Prostate gland (tissue), 2 donors: ENCODE data around the gene DNAJC16. TPM values are rescaled to one million over a fixed set of nuclear protein-coding genes. Genes with fewer than 3 reads are reported as not detected.
"Not testable (repeated sequence)": the region's sequence is repeated elsewhere in the genome, so short reads cannot be mapped to it uniquely, and the experiment has no call there.

Experiments
- DNase-seq: peaks from one replicate; pipeline ENCODE4 v3.0.0-alpha.2; 2019; ENCODE audit warnings: low spot score
- H3K27ac ChIP-seq, 2 donors: fragments of 200-600 bp; sonication (generic); 2 replicates each; pipeline ENCODE4 v1.5.1; 2017 to 2019
- H3K27me3 ChIP-seq: fragments of 200-600 bp; sonication (generic); replicated peaks from 2 replicates; pipeline ENCODE4 v1.5.1; 2019; ENCODE audit not compliant: insufficient read depth
- H3K36me3 ChIP-seq, 2 donors: fragments of 200-600 bp; sonication (generic); 1 replicate in 1 of 2; 2 replicates in 1 of 2; pipeline versions ENCODE4 v1.5.1 to v1.8.1; 2017 to 2019
- H3K4me1 ChIP-seq: fragments of 200-600 bp; sonication (generic); replicated peaks from 2 replicates; pipeline ENCODE4 v1.5.1; 2019
- H3K4me3 ChIP-seq, 2 donors: fragments of 200-600 bp; sonication (generic); 2 replicates each; pipeline ENCODE4 v1.5.1; 2017 to 2019
- H3K9me3 ChIP-seq: fragments of 200-600 bp; sonication (generic); 2 replicates; pipeline ENCODE4 v1.5.1; 2017
- CTCF ChIP-seq, 4 experiments: fragments of 200-600 bp in 2 of 4; fragments of 450-650 bp in 2 of 4; sonication (generic) in 2 of 4; IDR thresholded peaks; 1 replicate in 3 of 4; 2 replicates in 1 of 4; pipeline ENCODE4 v1.5.1; 2016 to 2019; ENCODE audit warnings: antibody characterized with exemption in 4 of 4, mild to moderate bottlenecking in 2 of 4, moderate library complexity in 2 of 4
- POLR2A ChIP-seq: fragments of 450-650 bp; IDR thresholded peaks from one replicate; pipeline ENCODE4 v1.6.1; 2016; ENCODE audit warnings: antibody characterized with exemption, mild to moderate bottlenecking
- POLR2AphosphoS5 ChIP-seq: sonication (generic); formaldehyde crosslinking; IDR thresholded peaks from one replicate; pipeline ENCODE4 v1.6.1; 2017; ENCODE audit warnings: antibody characterized with exemption
- WGBS: methylation state at CpG from one replicate; pipeline ENCODE4 v1.1.5; 2018; 5-methylcytosine and 5-hydroxymethylcytosine counted together
- intact Hi-C: fragments of 100-400 bp; cut with DNase I; formaldehyde crosslinking; loops from one replicate; pipeline ENCODE4 v1.14.2; 2022
- total RNA-seq, 2 donors: library from RNA; depleted of rRNA; stranded (reverse); fragments of >200 nt; gene quantifications; one replicate each; pipeline ENCODE4 v1.1.0, GENCODE V29; 2016

The DNAJC16 gene
- total RNA-seq, 2 donors from 2014 or later, result 21.5 to 27.2 TPM

GRCh38 chr1:15598436-15598835 lies 71.8 kb downstream of the DNAJC16 start:
- 60% methylated on average over 2 of the region's 2 CpGs for WGBS
- no peak overlapping the region for H3K4me3 ChIP-seq
- DNase-seq, result no peak
- no peak for TF ChIP-seq POLR2A
- no peak for TF ChIP-seq CTCF (IDR thresholded peaks at IDR 0.05)
- TF ChIP-seq POLR2AphosphoS5, result no peak
- H3K9me3 ChIP-seq, result no peaks in the 10 kb centered on the region
- H3K27me3 ChIP-seq, result no peaks in the 10 kb centered on the region
- intact Hi-C loops, result loop anchor here (5.0 kb wide), 1 partner anchor 144 kb away; the partner anchor contains the start of gene TMEM82
- H3K27ac ChIP-seq, result no peak overlapping the region
- H3K4me1 ChIP-seq, result no peaks in the 10 kb centered on the region
- no peaks in the 10 kb centered on the region for H3K36me3 ChIP-seq

- intact Hi-C loops, result no loop called here
These were observed 76.7 kb downstream of the DNAJC16 start for GRCh38 chr1:15603050-15603965.

DNA sequence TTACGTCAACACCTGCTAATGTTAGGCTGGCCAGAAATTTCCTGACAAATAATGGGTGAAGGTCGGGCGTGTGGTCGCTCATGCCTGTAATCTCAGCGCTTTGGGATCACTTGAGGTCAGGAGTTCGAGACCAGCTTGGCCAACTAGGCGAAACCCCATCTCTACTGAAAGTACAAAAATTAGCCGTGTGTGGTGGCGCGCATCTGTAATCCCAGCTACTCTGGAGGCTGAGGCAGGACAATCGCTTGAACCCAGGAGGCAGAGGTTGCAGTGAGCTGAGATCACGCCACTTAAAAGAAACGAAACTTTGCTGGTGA lies 77.3 kb downstream of the DNAJC16 start:
- H3K4me1 ChIP-seq, intact Hi-C loops, H3K36me3 ChIP-seq, H3K27me3 ChIP-seq, DNase-seq, H3K9me3 ChIP-seq: not testable (repeated sequence)
- WGBS, result 62% methylated on average over 13 of the region's 13 CpGs
- Histone ChIP-seq H3K27ac (peak overlapping the region; percentile 91 to 92), H3K4me3 (peak overlapping the region; percentile 77)

More at GRCh38 chr1:15603050-15603965, 76.7 kb downstream of the DNAJC16 start:
- Histone ChIP-seq H3K27me3 (no peaks in the 10 kb centered on the region), H3K4me1 (peaks cover 4% of the 10 kb centered on the region), H3K9me3 (no peaks in the 10 kb centered on the region), H3K36me3 (no peaks in the 10 kb centered on the region), H3K27ac (peak overlapping the region; percentile 91 to 92), H3K4me3 (peak overlapping the region; percentile 77)
- WGBS, result under 1% methylated on average over 40 of the region's 56 CpGs
- TF ChIP-seq POLR2AphosphoS5 (peak; percentile 99), POLR2A (peak; percentile 86), CTCF (IDR thresholded peaks at IDR 0.05) (no peak)
- DNase-seq, result peak; percentile 98

- H3K36me3 ChIP-seq, H3K27me3 ChIP-seq, H3K4me1 ChIP-seq, H3K9me3 ChIP-seq, H3K4me3 ChIP-seq, intact Hi-C loops, DNase-seq: not testable (repeated sequence)
- 98% methylated on average over 21 of the region's 21 CpGs for WGBS
- peak overlapping the region; percentile 91 to 92 for H3K27ac ChIP-seq
These were observed 77.8 kb downstream of the DNAJC16 start for GRCh38 chr1:15604400-15604799.

DNA sequence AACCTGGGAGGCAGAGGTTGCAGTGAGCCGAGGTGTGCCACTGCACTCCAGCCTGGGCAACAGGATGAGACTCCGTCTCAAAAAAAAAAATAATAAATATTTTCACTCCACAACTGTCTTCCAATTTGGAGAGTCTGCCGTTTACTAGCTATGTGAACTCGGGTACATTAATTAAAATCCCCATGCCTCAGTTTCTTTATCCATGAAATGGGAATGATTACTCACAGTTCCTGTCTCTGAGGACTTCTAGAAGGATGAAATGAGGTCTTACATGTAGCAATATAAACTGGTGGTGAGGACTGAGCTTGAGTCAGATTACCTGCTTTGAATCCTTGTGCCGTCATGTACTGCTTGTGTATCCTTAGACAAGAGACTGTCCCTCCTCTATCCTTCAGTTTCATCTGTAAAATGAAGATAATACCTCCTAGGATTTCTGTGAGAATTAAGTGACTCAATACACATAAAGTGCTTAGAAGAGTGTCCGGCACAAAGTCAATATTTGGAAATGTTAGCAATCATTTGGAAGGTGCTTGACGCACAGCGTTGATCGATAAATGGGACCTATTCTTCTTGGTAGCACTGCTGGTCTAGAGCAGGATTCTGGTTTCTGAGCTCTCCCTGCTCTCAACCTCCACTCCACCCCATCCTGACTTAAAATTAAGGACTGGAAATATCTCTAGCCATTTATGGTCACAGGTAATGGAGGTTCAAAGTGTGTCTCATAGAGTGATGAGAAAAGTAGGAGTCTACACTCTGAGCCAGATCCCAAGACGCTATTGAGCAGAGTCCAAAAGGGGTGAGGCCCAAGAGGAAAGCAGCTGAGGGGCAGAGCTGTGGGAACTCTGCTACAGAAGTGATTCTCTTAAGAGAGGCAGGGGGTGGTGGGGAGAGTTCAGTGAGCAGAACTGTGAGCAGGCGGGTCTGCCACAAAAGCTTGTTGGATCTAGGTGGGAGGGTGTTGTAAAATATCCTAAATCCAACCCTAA lies 79.0 kb downstream of the DNAJC16 start:
- Histone ChIP-seq H3K9me3 (no peaks in the 10 kb centered on the region), H3K4me1 (peaks cover 9% of the 10 kb centered on the region), H3K27ac (peak overlapping the region in 1 of 2 donors; percentile 10), H3K27me3 (no peaks in the 10 kb centered on the region), H3K4me3 (no peak overlapping the region), H3K36me3 (no peaks in the 10 kb centered on the region)
- TF ChIP-seq POLR2AphosphoS5 (no peak), POLR2A (no peak), CTCF (IDR thresholded peaks at IDR 0.05) (no peak)
- DNase-seq, result no peak
- intact Hi-C loops, result no loop called here
- 83% methylated on average over 11 of the region's 11 CpGs for WGBS
